ENCODE data around the gene CACNA1A.

Gene CACNA1A

DNA sequence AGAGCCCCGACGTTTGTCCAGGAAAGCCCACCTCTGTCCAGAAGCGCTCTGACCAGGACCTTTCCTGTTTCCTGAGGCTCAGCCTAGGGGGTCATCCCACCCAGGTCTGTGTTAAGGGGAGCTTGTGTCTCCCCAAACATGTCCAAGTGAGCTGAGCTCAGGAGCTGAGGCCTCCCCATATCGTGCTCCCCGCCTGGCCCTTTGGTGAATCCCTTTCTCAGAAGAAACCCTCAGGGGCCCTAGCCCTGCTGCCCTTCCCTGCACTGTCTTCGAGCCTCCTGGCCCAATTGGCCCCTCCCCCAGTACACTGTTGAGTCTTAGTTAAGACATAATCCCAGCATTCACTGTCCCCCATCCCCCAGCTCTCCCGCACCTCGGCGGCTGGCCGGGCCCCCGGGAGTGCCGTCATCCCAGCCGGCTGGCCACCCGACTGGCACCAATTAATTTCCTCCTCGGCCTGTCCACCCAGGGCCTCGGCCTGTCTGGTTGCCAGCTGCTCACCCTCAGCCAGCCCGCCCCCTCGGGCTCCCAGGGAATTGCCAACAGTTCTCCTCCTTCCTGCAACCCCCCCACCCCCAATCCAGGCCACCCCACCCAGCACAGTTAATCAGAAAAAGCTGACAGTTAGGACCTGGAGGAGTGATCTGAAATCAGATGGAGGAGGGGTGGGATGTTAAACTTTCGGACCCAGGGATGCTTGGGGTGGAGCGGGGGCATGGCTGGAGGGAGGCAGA is 342.5 kb downstream of the CACNA1A start (continued):
- TF ChIP-seq ZNF585B (tag by site-specific recombination; IDR thresholded peaks at IDR 0.05) (no peak), ZNF239 (tag by site-specific recombination; IDR thresholded peaks at IDR 0.05) (no peak), BCL11B (tag by site-specific recombination; IDR thresholded peaks at IDR 0.05; ENCODE audit: low read depth) (no peak), ZNF19 (tag by site-specific recombination; IDR thresholded peaks at IDR 0.05; ENCODE audit: low read depth) (no peak), ZNF302 (tag by site-specific recombination; IDR thresholded peaks at IDR 0.05; ENCODE audit: low read depth) (no peak), IKZF3 (tag by site-specific recombination; IDR thresholded peaks at IDR 0.05) (0 out of 2 replicates have a peak, but pooled peaks have one; percentile 44), ZNF830 (tag by site-specific recombination; IDR thresholded peaks at IDR 0.05; ENCODE audit: low read depth) (no peak), ZFP69B (tag by site-specific recombination; IDR thresholded peaks at IDR 0.05) (no peak), ZNF521 (tag by site-specific recombination; IDR thresholded peaks at IDR 0.05) (no peak), ZNF529 (tag by site-specific recombination; IDR thresholded peaks at IDR 0.05; ENCODE audit: insufficient replicate concordance) (no peak), ZNF843 (tag by site-specific recombination; IDR thresholded peaks at IDR 0.05) (no peak), ZNF391 (tag by site-specific recombination; IDR thresholded peaks at IDR 0.05; ENCODE audit: borderline replicate concordance, low read depth) (no peak), HOXD13 (CRISPR knock-in tag; IDR thresholded peaks at IDR 0.05; ENCODE audit: borderline replicate concordance) (no peak), GLI4 (tag by site-specific recombination; IDR thresholded peaks at IDR 0.05) (no peak), ZNF335 (tag by site-specific recombination; conservative IDR thresholded peaks at IDR 0.05) (peak; percentile 9; the same call in 1 of the 2 replicates), ZNF624 (tag by site-specific recombination; IDR thresholded peaks at IDR 0.05) (no peak), ZNF776 (tag by site-specific recombination; IDR thresholded peaks at IDR 0.05; ENCODE audit: borderline replicate concordance) (no peak), FEZF1 (tag by site-specific recombination; IDR thresholded peaks at IDR 0.05) (peak; percentile 38; the same call in 1 of the 2 replicates), ZNF223 (tag by site-specific recombination; IDR thresholded peaks at IDR 0.05) (no peak), ZNF654 (tag by site-specific recombination; IDR thresholded peaks at IDR 0.05; ENCODE audit: low read depth) (no peak), ZNF768 (tag by site-specific recombination; IDR thresholded peaks at IDR 0.05) (no peak), ZNF629 (tag by site-specific recombination; IDR thresholded peaks at IDR 0.05) (peak; percentile 51; the same call in 1 of the 2 replicates), ZBTB8A (tag by site-specific recombination; IDR thresholded peaks at IDR 0.05) (no peak), ZNF473 (tag by site-specific recombination; IDR thresholded peaks at IDR 0.05) (no peak), ZNF777 (tag by site-specific recombination; IDR thresholded peaks at IDR 0.05; ENCODE audit: borderline replicate concordance) (no peak), ZNF549 (tag by site-specific recombination; IDR thresholded peaks at IDR 0.05) (no peak)
- TF ChIP-seq, protein P1, sequence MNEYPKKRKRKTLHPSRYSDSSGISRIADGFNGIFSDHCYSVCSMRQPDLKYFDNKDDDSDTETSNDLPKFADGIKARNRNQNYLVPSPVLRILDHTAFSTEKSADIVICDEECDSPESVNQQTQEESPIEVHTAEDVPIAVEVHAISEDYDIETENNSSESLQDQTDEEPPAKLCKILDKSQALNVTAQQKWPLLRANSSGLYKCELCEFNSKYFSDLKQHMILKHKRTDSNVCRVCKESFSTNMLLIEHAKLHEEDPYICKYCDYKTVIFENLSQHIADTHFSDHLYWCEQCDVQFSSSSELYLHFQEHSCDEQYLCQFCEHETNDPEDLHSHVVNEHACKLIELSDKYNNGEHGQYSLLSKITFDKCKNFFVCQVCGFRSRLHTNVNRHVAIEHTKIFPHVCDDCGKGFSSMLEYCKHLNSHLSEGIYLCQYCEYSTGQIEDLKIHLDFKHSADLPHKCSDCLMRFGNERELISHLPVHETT (tag by site-specific recombination; IDR thresholded peaks at IDR 0.05), result no peak
- TF ChIP-seq, protein P2, sequence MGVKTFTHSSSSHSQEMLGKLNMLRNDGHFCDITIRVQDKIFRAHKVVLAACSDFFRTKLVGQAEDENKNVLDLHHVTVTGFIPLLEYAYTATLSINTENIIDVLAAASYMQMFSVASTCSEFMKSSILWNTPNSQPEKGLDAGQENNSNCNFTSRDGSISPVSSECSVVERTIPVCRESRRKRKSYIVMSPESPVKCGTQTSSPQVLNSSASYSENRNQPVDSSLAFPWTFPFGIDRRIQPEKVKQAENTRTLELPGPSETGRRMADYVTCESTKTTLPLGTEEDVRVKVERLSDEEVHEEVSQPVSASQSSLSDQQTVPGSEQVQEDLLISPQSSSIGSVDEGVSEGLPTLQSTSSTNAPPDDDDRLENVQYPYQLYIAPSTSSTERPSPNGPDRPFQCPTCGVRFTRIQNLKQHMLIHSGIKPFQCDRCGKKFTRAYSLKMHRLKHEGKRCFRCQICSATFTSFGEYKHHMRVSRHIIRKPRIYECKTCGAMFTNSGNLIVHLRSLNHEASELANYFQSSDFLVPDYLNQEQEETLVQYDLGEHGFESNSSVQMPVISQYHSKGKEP (tag by site-specific recombination; IDR thresholded peaks at IDR 0.05), result no peak
- TF ChIP-seq, protein P3, sequence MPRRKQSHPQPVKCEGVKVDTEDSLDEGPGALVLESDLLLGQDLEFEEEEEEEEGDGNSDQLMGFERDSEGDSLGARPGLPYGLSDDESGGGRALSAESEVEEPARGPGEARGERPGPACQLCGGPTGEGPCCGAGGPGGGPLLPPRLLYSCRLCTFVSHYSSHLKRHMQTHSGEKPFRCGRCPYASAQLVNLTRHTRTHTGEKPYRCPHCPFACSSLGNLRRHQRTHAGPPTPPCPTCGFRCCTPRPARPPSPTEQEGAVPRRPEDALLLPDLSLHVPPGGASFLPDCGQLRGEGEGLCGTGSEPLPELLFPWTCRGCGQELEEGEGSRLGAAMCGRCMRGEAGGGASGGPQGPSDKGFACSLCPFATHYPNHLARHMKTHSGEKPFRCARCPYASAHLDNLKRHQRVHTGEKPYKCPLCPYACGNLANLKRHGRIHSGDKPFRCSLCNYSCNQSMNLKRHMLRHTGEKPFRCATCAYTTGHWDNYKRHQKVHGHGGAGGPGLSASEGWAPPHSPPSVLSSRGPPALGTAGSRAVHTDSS (tag by site-specific recombination; IDR thresholded peaks at IDR 0.05), result no peak
- TF ChIP-seq, protein P4, sequence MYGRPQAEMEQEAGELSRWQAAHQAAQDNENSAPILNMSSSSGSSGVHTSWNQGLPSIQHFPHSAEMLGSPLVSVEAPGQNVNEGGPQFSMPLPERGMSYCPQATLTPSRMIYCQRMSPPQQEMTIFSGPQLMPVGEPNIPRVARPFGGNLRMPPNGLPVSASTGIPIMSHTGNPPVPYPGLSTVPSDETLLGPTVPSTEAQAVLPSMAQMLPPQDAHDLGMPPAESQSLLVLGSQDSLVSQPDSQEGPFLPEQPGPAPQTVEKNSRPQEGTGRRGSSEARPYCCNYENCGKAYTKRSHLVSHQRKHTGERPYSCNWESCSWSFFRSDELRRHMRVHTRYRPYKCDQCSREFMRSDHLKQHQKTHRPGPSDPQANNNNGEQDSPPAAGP (tag by site-specific recombination; IDR thresholded peaks at IDR 0.05), result peak; percentile 42; the same call in 1 of the 2 replicates
- TF ChIP-seq, protein P5, sequence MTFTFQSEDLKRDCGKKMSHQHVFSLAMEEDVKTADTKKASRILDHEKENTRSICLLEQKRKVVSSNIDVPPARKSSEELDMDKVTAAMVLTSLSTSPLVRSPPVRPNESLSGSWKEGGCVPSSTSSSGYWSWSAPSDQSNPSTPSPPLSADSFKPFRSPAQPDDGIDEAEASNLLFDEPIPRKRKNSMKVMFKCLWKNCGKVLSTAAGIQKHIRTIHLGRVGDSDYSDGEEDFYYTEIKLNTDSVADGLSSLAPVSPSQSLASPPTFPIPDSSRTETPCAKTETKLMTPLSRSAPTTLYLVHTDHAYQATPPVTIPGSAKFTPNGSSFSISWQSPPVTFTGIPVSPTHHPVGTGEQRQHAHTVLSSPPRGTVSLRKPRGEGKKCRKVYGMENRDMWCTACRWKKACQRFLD (tag by site-specific recombination; IDR thresholded peaks at IDR 0.05), result no peak
- TF ChIP-seq, protein P6, sequence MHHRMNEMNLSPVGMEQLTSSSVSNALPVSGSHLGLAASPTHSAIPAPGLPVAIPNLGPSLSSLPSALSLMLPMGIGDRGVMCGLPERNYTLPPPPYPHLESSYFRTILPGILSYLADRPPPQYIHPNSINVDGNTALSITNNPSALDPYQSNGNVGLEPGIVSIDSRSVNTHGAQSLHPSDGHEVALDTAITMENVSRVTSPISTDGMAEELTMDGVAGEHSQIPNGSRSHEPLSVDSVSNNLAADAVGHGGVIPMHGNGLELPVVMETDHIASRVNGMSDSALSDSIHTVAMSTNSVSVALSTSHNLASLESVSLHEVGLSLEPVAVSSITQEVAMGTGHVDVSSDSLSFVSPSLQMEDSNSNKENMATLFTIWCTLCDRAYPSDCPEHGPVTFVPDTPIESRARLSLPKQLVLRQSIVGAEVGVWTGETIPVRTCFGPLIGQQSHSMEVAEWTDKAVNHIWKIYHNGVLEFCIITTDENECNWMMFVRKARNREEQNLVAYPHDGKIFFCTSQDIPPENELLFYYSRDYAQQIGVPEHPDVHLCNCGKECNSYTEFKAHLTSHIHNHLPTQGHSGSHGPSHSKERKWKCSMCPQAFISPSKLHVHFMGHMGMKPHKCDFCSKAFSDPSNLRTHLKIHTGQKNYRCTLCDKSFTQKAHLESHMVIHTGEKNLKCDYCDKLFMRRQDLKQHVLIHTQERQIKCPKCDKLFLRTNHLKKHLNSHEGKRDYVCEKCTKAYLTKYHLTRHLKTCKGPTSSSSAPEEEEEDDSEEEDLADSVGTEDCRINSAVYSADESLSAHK (tag by site-specific recombination; IDR thresholded peaks at IDR 0.05), result no peak

Measured in HEK293 (cell line).